ENCODE results near the gene KCNMA1. TPM values are rescaled to one million over a fixed set of nuclear protein-coding genes. Genes with fewer than 3 reads are reported as not detected.

KCNMA1 gene
- total and polyA plus RNA-seq, 10 of the 15 experiments (the other 5 are each of a cell fraction or from before 2014, with no cell fraction given), result 8.5 to 77.0 (median 21.3) TPM

DNA sequence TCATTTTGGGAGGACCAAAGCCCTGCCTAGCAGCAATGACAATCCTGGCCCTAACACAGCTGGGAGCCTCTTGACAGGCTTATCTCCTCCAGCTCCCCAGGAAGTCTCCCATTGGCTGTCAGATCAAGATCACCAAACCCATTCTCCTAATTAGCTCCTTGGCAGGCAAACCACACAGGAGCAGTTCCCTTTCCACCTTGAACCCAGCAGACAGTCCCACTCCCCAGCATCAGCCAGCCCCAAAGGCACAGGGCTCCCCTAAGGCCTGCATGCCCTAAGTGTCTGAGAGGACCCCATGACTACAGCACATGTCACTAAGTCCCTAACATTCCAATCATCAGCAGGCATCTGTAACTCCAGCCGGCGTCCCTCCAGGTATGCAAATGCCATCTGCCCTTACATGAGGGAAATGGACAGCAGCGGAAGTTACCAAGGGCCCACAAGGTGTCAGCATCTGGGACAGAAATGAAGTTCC lies 348.5 kb downstream of the KCNMA1 start:
- ChIA-PET RAD21 (ENCODE audit: unreplicated experiment) (interaction anchor here (1.5 kb wide), 1 partner anchor 115 kb away, joined by 5 read pairs; no protein-coding TSS in a partner anchor), CTCF (interaction anchor here (1.3 to 2.7 kb wide), 3 partner anchors 8 to 106 kb away, joined by 3 to 8 read pairs (median 4); no protein-coding TSS in a partner anchor), POLR2A (no interaction called here), SMC1A (ENCODE audit: uncharacterized antibody, unreplicated experiment) (interaction anchor here (1.2 to 2.7 kb wide), 6 partner anchors 8 to 116 kb away, joined by 3 to 14 read pairs (median 5); no protein-coding TSS in a partner anchor)
- H3K27me3 ChIP-seq (replicated peaks in 1 of 2; ENCODE audit: control insufficient read depth in 2 of 2, insufficient read depth in 2 of 2, low read length in 1 of 2), result no peaks in the 10 kb centered on the region
- H3K9ac ChIP-seq (ENCODE audit: control insufficient read depth, insufficient read depth, low read length), result no peak overlapping the region
- H2AFZ ChIP-seq (ENCODE audit: control insufficient read depth, low read depth, low read length), result no peak overlapping the region
- H3K36me3 ChIP-seq (ENCODE audit: control insufficient read depth in 2 of 2, insufficient read depth in 2 of 2, low read length in 1 of 2), result no peaks in the 10 kb centered on the region
- no peak for DNase-seq (ENCODE audit: low read depth, low spot score)
- ATAC-seq, result no peak
- TF ChIP-seq DPF2 (IDR thresholded peaks at IDR 0.05) (no peak), KLF5 (IDR thresholded peaks at IDR 0.05; ENCODE audit: partially characterized antibody) (no peak), TCF3 (IDR thresholded peaks at IDR 0.05; ENCODE audit: borderline replicate concordance, insufficient read depth, low read depth, low read length) (no peak)
- H3K9me3 ChIP-seq (replicated peaks; ENCODE audit: control insufficient read depth, insufficient read depth, low read length), result no peaks in the 10 kb centered on the region
- no peak for FAIRE-seq
- no peak overlapping the region for H3K4me3 ChIP-seq
- H4K20me1 ChIP-seq (ENCODE audit: control insufficient read depth, insufficient read depth), result no peaks in the 10 kb centered on the region
- 70% methylated on average over 3 of the region's 3 CpGs for whole genome bisulfite sequencing (ENCODE audit: insufficient coverage, insufficient replicate concordance, low lambda C conversion rate, missing lambda C conversion rate)
- in situ Hi-C loops (cut with MboI), result no loop called here
- no TSS peak for BruUV-seq (replicated peaks)
- H3K4me2 ChIP-seq (ENCODE audit: control insufficient read depth, insufficient read depth), result no peak overlapping the region
- no peaks in the 10 kb centered on the region for H3K79me2 ChIP-seq (ENCODE audit: control insufficient read depth, insufficient read depth, low read length)
- H3K27ac ChIP-seq (ENCODE audit: control insufficient read depth, insufficient read depth), result no peak overlapping the region
- H3K4me1 ChIP-seq (ENCODE audit: control insufficient read depth, insufficient read depth, low read length), result no peaks in the 10 kb centered on the region
- intact Hi-C loops (cut with micrococcal nuclease; ENCODE audit: unreplicated experiment), result no loop called here

DNA sequence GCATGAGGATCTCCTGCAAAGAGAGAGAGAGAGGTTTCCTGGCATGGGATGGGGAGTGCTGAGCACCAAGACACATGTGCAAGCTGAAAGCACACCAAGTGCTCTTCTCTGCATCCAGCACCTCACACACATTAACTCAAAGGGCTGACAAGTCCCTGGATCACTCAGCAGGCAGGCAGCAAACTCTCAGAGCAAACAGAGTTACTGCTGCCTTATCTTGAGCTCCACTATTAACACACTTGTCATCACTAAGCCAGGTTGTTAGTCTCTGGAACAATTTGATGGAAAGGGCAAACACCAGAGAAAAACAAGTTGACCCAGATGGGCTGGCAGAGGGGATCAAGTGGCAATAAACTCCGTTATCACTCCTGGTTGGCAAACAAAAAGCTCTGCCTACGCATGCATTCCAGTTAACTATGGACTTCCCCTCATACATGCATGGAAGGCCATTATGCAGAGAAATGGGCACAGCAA lies 349.9 kb downstream of the KCNMA1 start:
- Histone ChIP-seq H3K9me3 (replicated peaks; ENCODE audit: control insufficient read depth, insufficient read depth, low read length) (no peaks in the 10 kb centered on the region), H3K27ac (ENCODE audit: control insufficient read depth, insufficient read depth) (no peak overlapping the region), H3K9ac (ENCODE audit: control insufficient read depth, insufficient read depth, low read length) (no peak overlapping the region), H3K4me3 (no peak overlapping the region), H2AFZ (ENCODE audit: control insufficient read depth, low read depth, low read length) (no peak overlapping the region), H3K27me3 (replicated peaks in 1 of 2; ENCODE audit: control insufficient read depth in 2 of 2, insufficient read depth in 2 of 2, low read length in 1 of 2) (no peaks in the 10 kb centered on the region), H3K36me3 (ENCODE audit: control insufficient read depth in 2 of 2, insufficient read depth in 2 of 2, low read length in 1 of 2) (no peaks in the 10 kb centered on the region), H4K20me1 (ENCODE audit: control insufficient read depth, insufficient read depth) (no peaks in the 10 kb centered on the region), H3K4me1 (ENCODE audit: control insufficient read depth, insufficient read depth, low read length) (no peaks in the 10 kb centered on the region), H3K4me2 (ENCODE audit: control insufficient read depth, insufficient read depth) (no peak overlapping the region), H3K79me2 (ENCODE audit: control insufficient read depth, insufficient read depth, low read length) (no peaks in the 10 kb centered on the region)
- ChIA-PET POLR2A (interaction anchor here (1.2 kb wide), 1 partner anchor 35 kb away, joined by 3 read pairs; no protein-coding TSS in a partner anchor), RAD21 (ENCODE audit: unreplicated experiment) (interaction anchor here (1.5 kb wide), 1 partner anchor 113 kb away, joined by 5 read pairs; no protein-coding TSS in a partner anchor), CTCF (interaction anchor here (1.0 to 2.7 kb wide), 6 partner anchors 9 to 357 kb away, joined by 3 to 8 read pairs (median 4); no protein-coding TSS in a partner anchor), SMC1A (ENCODE audit: uncharacterized antibody, unreplicated experiment) (interaction anchor here (0.9 to 2.7 kb wide), 9 partner anchors 10 to 141 kb away, joined by 3 to 14 read pairs (median 5); no protein-coding TSS in a partner anchor)
- 34% methylated on average over 2 of the region's 2 CpGs for WGBS (ENCODE audit: insufficient coverage, insufficient replicate concordance, low lambda C conversion rate, missing lambda C conversion rate)
- no peak for TF ChIP-seq ESRRA (IDR thresholded peaks at IDR 0.05; ENCODE audit: low read length)
- TF ChIP-seq, protein P1, sequence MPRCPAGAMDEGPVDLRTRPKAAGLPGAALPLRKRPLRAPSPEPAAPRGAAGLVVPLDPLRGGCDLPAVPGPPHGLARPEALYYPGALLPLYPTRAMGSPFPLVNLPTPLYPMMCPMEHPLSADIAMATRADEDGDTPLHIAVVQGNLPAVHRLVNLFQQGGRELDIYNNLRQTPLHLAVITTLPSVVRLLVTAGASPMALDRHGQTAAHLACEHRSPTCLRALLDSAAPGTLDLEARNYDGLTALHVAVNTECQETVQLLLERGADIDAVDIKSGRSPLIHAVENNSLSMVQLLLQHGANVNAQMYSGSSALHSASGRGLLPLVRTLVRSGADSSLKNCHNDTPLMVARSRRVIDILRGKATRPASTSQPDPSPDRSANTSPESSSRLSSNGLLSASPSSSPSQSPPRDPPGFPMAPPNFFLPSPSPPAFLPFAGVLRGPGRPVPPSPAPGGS (IDR thresholded peaks at IDR 0.05; ENCODE audit: borderline replicate concordance, insufficient read depth, low read depth, low read length, poor library complexity, severe bottlenecking), result no peak
- TF ChIP-seq TBL1XR1 (IDR thresholded peaks at IDR 0.05; ENCODE audit: low read depth, low read length), result no peak
- TF ChIP-seq NFIC (IDR thresholded peaks at IDR 0.05; ENCODE audit: low read depth, low read length), result no peak
- no peak for TF ChIP-seq EP300 (IDR thresholded peaks at IDR 0.05; ENCODE audit: borderline replicate concordance in 1 of 2, control insufficient read depth in 1 of 2, low read depth in 2 of 2, low read length in 2 of 2)
- TF ChIP-seq BMI1 (IDR thresholded peaks at IDR 0.05; ENCODE audit: borderline replicate concordance), result no peak
- TF ChIP-seq WRNIP1 (IDR thresholded peaks at IDR 0.05; ENCODE audit: borderline replicate concordance, low read depth, low read length), result no peak
- TF ChIP-seq RAD51 (IDR thresholded peaks at IDR 0.05), result no peak
- TF ChIP-seq POLR2A (IDR thresholded peaks at IDR 0.05; ENCODE audit: low read depth, low read length), result no peak
- TF ChIP-seq IKZF2 (IDR thresholded peaks at IDR 0.05), result no peak
- in situ Hi-C loops (cut with MboI), result no loop called here
- no peak for ATAC-seq
- intact Hi-C loops (cut with micrococcal nuclease; ENCODE audit: unreplicated experiment), result no loop called here
- no peak for DNase-seq (ENCODE audit: low read depth, low spot score)
- BruUV-seq (replicated peaks), result no TSS peak
- FAIRE-seq, result no peak
